Femur (tissue), 1 donor: ENCODE measurements around the gene NEK7.
"Not testable (repeated sequence)": the region's sequence is repeated elsewhere in the genome, so short reads cannot be mapped to it uniquely, and the experiment has no call there.

Source experiments
- DNase-seq: peaks from one replicate; pipeline ENCODE4 v3.0.0-alpha.2; 2017

The NEK7 gene

GRCh38 chr1:198212126-198212525, 55.3 kb downstream of the NEK7 start:
- DNase-seq = no peak

GRCh38 chr1:198212675-198213074, 55.9 kb downstream of the NEK7 start:
- DNase-seq = no peak

GRCh38 chr1:198214924-198215323, 58.1 kb downstream of the NEK7 start:
- no peak for DNase-seq

GRCh38 chr1:198220428-198220827, 63.6 kb downstream of the NEK7 start:
- no peak for DNase-seq

GRCh38 chr1:198227010-198227409, 70.2 kb downstream of the NEK7 start:
- not testable (repeated sequence) for DNase-seq

GRCh38 chr1:198227454-198227853, 70.7 kb downstream of the NEK7 start:
- DNase-seq = not testable (repeated sequence)

- DNase-seq = no peak
Measured at GRCh38 chr1:198228925-198229324, 72.1 kb downstream of the NEK7 start.

- no peak for DNase-seq
Measured at GRCh38 chr1:198231779-198232178, 75.0 kb downstream of the NEK7 start.

GRCh38 chr1:198232378-198232777, 75.6 kb downstream of the NEK7 start:
- DNase-seq = no peak

GRCh38 chr1:198232940-198233675, 76.3 kb downstream of the NEK7 start:
- DNase-seq = no peak

- no peak for DNase-seq
Measured at GRCh38 chr1:198234520-198235251, 77.9 kb downstream of the NEK7 start.

GRCh38 chr1:198238121-198238520, 81.3 kb downstream of the NEK7 start:
- peak; percentile 29 for DNase-seq

- DNase-seq = no peak
Measured at GRCh38 chr1:198241553-198241952, 84.8 kb downstream of the NEK7 start.

- DNase-seq = no peak
Measured at GRCh38 chr1:198244772-198245171, 88.0 kb downstream of the NEK7 start.

- no peak for DNase-seq
Measured at GRCh38 chr1:198245379-198245778, 88.6 kb downstream of the NEK7 start.

- DNase-seq = no peak
Measured at GRCh38 chr1:198246337-198246736, 89.5 kb downstream of the NEK7 start.

- DNase-seq = no peak
Measured at GRCh38 chr1:198253259-198253658, 96.5 kb downstream of the NEK7 start.

GRCh38 chr1:198253668-198254067, 96.9 kb downstream of the NEK7 start:
- DNase-seq = no peak

- DNase-seq = no peak
Measured at GRCh38 chr1:198254521-198254920, 97.7 kb downstream of the NEK7 start.

- DNase-seq = no peak
Measured at GRCh38 chr1:198254948-198255347, 98.2 kb downstream of the NEK7 start.

GRCh38 chr1:198255784-198256183, 99.0 kb downstream of the NEK7 start:
- no peak for DNase-seq

- DNase-seq = no peak
Measured at GRCh38 chr1:198258491-198258890, 101.7 kb downstream of the NEK7 start.

GRCh38 chr1:198259333-198260074, 102.7 kb downstream of the NEK7 start:
- DNase-seq = no peak

GRCh38 chr1:198261886-198262285, 105.1 kb downstream of the NEK7 start:
- no peak for DNase-seq
